NCI-H774 (cell line): ENCODE data around the gene EEF1A2.

Source experiments
- DNase-seq: peaks from one replicate; lab custom pipeline; 2025; lab: John Stamatoyannopoulos, UW

EEF1A2 gene

DNA sequence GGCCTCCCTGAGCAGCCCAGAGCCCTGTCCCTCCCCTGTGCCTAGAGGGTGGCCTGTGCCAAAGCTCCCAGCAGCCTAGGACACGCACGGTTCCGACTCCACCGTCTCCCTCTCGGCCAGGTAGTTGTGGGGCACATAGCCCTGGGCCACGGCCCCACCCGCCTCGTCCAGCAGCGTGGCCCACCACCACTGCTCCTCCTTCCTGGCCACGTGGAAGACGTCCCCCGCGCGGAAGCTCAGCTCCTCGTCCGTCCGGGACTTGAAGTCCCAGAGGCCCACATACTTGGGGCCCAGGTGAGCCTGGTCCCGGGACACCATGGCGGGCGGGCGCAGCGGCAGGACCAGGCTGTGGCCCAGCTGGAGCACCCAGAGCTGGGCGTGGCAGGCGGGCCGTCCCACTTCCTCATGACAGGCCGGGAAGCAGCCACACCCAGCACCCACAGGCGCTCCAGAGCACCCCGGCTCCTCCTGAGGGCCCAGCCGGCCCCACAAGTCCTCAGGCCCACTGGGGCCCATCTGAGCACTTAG is 38.2 kb upstream of the EEF1A2 start, which contains the start of gene PTK6:
Gene PTK6, minus strand, starts transcription at position 380 of the 528 bp plus-strand sequence. Its CDS starts 62 bp downstream, at position 318.
- no peak for DNase-seq

DNA sequence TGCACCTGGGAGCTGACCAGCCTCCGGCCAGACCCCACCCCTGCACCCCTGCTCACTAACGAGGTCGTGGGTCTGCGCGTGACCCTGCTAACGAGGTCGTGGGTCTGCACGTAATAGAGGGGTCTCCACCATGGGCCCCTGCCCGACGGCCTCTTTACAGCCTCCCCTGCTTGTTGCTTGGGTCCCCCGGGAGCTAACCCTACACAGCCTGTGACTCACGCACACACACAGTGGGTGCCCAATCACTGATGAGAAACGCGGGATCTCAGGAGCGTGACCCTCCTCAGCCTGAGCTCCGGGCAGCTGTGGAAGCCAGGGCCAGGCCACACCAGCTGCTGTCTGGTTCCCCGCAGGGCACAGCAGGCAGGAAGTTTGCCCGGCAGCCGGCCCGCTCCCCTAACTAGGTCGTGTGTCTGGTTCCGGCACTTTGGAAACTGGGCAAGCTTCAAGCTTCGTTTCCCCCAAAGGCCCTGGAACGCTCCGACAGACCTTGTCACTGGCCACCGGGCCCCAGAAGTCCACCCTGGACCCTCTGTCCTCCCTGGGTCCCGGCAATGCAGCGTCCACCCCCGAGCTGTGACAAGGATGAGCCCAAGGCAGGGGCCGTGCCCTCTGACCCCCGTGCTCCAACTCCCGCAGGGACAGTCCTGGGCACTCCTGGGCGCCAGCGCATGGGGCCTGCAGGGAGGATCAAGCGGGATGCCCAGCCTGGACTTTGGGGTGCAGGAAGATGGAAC is 37.5 kb upstream of the EEF1A2 start:
- DNase-seq, result peak; percentile 44

DNA sequence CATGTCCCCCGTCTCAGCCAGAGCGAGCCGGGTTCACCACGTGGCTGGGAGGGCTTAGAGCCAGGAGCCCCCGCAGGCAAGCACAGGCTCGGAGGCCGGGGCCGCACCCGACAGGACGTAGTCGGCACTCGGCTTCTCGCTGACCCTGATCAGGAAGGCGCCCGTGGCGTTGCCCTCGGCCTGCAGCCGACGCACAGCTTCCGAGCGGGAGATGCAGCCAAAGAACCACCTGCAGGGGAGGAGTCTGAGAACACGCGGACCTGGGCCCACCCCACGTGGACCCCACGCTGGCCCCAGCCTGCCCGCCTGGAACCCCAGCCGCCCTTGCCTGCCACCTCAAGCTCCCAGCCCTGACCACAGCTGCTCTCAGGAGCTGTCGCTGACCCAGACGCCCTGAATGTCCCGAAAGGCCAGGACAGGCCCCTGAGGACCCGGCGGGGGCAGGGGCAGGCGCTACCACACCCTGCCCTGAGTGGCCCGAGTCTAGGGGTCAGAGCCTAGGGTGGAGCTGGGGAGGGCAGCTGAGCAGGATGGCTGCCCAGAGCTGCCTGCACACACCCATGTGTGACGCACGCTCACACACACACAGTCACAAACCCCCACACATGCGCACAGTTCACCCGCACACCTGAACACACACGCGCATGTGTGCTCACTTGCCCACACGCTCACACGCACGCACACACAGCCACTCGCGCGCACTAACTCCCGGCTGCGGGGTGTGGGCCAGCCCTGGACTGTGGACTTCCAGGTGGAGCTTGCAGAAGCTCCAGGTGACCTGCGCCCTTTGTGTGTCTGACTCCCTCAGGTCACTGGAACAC is 36.2 kb upstream of the EEF1A2 start:
- no peak for DNase-seq

DNA sequence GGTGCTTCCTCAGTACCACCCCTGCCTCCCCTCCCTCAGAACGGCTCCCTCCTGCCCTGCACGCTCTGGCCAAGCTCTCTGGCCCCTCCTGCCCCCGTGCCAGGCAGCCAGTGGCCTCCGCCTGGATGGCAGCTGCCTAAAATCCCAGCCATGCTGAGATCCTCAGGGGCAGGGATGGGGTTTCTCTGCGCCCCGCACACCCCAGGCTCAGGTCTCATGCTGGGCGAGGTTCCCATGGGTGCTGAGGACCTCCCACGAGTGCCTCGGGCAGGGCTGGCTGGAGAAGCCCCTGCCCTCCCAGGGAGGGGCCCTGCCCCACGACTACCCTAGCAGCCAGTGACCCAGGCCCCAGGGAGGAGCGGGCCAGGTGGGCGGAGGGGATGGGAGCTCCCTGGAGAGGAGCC is 35.5 kb upstream of the EEF1A2 start:
- DNase-seq, result no peak

DNA sequence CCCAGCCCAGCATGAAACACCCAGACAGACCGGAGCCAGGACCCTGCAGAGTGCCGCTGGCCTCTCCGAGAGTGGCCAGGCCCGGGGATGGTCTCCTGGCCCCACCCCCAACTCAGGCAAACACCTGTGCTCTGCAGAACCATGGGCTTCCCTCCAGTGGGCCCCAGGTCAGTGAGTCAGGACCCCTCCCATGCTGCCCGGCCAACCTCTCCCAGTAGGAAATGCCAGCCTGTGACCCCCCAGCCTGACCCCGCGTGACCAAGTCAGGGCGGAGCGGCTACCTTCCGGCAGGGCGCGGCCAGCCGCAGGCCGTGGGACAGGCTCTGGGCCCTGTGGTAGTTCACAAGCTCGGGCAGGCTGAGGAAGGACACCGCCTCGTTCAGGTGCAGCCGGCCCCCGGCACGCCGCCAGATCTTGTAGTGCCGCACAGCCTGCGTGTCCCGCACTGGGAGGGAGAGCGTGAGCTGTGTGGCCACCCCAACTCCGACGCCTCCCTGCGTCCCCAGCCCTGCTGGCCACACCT is 35.0 kb upstream of the EEF1A2 start:
- DNase-seq, result no peak

DNA sequence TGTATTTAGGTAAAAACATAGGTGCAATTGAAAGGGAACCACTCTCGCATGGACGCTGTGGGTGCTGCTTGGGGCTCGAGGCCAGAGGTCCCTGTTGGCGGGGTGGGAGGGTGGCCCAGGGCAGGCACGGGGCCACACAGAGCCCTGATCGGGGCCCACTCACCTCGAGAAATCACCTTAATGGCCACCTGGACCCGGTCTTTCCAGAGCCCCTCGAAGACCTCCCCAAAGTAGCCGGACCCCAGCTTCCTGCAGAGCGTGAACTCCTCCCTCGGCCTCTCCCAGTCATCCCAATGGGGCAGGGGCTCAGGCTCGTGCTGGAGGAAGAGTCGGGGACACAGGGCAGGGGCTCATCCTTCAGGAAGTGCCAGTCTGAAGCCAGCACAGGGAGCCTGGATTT is 34.5 kb upstream of the EEF1A2 start:
- DNase-seq, result no peak

DNA sequence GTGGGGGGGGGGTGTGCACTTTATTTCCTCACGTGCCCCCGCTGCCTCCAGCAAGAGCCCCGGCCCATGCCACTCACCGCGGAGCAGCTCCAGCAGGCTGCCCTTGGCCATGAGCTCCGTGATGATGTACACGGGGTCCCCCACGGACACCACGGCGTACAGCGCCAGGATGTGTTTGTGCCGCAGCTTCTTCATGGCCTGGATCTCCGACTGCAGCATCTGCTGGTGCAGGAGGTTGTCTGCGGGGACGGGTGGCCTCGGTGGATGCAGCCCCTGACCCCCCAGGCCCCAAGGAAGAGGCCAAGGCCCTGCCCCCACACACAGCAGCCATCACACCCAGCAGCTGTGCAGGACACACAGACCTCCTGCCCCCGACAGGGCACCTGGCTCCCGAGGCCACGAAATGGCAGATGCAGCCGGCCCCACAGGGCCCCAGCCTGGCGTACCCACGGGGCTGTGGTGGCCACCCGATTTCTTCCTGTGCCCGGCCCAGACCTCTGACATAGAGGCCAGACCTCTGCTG is 33.6 kb upstream of the EEF1A2 start:
- DNase-seq, result no peak

DNA sequence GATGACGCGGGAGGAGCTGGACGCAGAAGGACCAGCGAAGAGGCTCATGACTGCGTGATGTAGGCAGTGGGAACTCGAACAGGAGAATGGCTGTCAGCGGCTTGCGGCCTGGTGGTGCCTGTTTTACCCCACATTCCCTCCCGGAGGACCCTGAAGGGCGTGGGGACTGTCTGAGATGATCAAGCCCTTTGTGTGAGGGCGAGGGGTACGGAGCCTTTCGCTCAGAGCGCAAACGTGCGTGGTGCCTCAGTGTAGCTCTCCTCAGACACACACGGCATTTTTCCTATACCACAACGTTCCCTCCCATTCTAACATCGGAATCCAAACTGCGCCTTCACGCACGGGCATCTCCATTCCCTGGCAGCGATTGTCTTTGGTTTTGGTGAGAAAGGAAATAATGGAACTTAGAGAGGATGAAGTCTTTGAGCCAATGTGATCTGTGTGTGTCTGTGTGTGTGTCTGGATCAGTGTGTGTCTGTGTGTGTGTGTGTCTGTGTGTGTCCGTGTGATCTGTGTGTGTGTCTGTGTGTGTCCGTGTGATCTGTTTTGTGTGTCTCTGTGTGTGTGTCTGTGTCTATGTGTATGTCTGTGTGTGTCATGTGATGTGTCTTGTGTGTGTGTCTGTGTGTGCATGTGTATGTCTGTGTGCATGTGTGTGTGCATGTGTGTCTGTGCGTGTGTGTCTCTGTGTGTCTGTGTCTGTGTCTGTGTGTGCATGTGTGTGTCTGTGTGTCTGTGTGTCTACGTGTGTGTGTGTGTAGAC is 33.0 kb upstream of the EEF1A2 start:
- no peak for DNase-seq

DNA sequence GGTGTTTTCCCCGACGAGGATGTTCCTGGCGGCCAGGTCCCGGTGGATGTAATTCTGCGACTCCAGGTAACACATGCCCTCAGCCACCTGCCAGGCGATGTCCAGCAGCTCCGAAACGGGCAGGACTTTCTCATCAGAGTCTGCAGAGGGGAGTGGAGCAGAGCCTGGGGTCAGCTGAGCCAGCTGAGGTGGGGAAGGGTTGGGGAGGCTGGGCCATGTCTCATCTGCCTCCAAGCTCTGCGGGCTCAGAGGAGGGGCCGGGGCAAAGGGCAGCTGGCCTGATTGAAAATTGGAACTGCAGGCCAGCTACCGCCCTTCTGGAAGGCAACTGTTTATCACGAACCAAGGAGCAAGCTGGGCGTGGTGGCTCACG is 31.9 kb upstream of the EEF1A2 start:
- DNase-seq, result no peak

DNA sequence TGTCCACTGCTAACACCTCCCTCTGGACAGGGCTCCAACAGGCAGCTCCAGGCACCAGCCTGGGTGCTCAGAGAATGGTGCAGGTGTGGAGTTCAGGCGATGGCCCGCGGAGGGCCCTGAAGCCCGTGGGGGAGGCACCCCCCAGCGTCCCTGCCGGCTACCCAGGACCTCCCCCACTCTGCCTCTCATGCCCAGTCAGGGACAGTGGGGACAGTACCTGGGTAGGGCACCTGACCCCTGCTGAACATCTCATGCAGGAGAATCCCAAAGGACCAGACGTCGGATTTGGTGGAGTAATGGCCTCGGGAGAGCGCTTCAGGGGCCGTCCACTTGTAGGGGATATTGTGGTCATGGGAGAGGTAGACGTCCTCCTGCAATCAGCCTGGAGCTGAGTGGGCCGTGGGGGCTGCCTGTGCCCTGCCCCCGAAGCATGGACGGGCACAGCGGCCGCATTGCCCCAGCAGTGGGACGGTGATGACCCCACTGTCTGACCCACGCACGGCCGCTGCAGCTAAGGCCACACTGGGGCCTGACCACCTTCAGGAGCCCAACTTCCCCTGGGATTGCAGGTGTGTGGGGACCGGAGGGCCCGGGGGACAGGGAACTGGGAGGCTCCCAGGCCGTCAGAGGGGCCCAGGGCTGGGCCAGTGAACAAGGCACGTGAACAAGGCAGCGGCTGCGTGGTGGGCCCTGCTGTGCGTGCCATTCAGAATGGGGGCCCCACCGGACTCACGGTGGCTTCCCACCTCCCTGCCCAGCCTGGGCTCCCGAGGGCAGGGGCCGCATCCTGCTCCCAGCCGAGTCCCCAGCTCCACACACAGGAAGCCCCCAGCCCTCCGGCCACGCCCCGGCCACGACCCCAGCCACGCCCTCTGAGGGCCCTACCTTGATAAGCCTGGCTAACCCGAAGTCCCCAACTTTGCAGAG is 31.2 kb upstream of the EEF1A2 start:
- no peak for DNase-seq

DNA sequence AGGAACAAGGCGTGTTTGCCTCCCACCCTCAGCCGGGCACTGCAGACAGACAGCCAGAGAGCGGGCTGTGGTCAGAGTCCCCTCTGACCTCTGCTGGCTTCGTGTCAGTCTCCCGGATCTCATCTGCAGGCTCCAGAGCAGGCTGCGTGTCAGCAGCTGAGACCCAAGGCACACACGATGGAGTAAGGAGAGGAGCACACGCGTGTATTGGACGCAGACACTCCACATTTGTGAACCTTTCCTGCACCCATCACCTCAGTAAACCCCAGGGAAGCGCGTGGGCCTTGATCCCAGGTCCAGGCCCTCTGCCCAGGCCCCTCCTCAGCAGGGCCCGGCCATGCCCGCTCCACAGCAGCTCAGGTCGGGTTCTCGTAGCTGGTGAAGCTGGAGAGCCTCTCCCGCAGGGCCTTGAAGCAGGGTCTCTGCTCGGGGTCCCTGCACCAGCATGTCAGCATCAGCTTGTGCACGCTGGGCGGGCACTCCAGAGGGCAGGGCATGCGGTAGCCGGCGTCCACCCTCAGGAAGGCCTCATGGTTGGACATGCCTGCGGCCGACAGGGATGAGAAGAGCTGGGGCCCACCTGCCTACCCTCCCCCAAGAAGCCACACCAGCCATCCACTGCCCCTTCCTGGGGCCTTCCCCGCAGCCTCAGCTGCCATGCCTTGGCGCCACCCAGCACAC is 30.4 kb upstream of the EEF1A2 start:
- DNase-seq, result no peak

DNA sequence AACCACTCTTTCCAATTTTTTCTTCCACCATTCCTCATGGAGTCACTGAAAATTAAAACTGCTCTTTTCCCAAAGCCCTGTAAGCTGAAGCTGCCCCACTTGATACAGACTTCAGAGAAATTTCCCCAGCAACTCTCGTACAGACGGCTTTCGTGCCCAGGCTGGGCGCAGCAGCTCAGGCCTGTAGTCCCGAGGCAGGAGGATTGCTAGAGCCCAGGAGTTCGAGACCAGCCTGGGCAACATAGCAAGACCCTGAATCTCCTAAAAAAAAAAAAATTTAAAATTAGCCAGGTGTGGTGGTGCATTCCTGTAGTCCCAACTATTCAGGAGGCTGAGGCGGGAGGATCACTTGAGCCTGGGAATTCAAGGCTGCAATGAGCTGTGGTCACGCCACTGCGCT is 28.3 kb upstream of the EEF1A2 start:
- no peak for DNase-seq

DNA sequence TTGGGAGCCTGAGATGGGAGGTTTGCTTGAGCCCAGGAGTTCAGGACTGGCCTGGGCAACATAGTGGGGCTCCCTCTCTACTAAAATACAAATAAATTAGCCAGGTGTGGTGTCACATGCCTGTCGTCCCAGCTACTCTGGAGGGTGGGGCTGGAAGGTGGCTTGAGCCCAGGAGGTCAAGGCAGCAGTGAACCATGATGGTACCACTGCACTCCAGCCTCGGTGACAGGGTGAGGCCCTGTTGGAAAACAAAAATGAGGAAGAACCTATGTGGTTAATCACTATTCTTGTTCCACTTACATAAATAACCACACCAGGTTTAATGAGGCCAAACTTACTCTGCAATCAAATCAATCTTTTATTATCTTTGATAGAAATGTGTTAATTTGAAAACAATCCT is 27.1 kb upstream of the EEF1A2 start:
- no peak for DNase-seq

DNA sequence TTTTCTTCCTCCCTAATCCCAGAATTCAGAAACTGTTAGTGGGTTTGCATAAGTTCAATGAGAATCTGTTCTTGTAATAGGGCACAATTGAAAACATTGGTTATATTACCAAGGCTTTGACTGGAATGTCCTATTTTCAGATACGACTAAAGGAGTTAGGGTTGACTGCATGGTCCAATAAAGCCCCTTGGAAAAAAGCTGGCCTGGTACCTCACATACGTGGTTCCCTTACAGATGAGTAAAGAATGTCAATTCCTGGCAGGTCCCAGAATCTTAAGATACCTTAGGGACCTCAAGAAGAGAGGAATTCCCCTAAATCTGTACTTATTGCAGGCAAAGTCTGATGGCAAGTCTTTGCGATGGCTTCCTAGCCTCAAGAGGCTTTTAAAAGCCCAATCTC is 26.3 kb upstream of the EEF1A2 start:
- no peak for DNase-seq

DNA sequence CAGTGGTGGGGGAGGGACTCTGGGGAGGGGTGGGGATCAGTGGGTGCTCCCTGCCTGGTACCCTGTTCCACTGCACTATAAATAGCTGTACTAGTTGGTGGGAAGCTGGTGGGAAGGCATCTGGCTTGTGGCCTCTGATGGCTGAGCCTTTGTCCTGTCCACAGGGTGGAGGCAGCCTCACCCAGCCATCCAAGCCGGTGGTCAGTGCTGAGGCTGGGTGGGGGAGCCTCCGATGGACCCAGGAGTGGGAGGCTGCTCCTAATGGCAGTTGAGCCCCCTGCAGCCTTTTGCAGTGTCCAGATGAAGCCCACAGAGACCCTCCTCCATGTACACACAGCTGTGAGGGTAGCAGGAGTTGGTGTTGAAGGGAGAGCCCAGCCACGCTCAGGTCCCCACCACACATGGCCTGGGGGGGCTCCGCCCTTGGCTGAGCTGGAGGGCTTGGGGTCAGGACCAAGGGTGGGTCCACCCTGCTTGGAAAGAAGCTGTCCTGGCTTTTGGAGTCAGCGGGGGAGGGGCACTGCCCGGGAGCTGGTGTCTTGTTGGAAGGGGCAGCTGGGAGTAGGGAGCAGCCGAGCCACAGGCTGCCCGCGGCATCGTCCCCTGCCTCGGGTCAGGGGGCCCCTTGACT is 24.2 kb upstream of the EEF1A2 start:
- DNase-seq, result no peak

DNA sequence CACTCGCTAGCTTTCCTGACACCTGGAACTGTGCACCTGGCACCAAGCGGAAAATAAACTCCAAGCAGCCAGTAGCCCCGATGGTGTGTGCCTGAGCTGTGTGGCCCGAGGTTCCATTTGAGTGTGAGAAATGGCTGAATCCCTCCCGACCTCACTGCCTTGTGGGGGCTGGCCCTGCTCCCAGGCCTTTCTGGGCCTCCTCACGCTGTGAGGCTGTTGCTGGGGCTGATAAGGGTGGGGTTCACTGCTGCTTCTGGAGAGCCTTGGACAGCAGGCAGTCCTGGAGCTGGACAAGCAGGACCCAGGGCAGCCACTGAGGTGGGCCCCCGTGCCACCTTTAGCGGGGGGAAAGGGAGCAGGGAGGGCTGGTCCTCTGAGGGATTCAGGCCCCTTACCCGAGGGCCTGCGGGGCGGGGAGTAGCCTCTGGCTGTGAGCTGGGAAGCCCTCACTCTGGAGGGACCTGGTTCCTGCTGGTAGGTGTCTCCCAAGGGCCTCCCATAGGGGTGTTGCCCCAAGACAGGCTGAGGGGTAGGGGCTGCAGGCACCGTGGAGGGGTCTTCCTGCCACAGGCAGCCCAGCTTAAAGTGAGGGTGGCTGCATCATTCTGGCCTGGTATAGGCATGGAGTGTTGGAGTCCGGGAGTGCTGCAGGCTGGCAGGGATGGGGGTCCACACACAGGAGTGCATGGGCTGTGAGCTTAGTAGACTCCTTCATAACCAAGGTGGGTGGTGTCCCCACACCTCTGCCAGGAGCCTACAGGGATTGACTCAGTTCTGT is 23.4 kb upstream of the EEF1A2 start:
- DNase-seq, result no peak

DNA sequence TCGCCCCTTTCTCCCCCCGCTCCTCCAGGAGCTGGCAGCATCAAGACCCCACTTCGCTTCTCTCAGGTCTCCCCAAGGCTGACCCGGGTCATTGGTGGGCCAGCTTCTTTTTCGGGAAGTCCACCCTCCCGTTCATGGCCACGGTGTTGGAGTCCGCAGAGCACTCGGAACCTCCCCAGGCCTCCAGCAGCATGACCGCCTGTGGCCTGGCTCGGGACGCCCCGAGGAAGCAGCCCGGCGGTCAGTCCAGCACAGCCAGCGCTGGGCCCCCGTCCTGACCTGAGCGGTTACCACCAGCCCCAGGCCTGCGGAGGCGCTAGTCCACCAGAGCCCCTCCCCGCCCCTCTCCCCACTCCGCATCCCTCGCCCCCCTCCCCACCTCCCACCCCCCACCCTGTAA is 22.7 kb upstream of the EEF1A2 start:
- DNase-seq, result no peak

DNA sequence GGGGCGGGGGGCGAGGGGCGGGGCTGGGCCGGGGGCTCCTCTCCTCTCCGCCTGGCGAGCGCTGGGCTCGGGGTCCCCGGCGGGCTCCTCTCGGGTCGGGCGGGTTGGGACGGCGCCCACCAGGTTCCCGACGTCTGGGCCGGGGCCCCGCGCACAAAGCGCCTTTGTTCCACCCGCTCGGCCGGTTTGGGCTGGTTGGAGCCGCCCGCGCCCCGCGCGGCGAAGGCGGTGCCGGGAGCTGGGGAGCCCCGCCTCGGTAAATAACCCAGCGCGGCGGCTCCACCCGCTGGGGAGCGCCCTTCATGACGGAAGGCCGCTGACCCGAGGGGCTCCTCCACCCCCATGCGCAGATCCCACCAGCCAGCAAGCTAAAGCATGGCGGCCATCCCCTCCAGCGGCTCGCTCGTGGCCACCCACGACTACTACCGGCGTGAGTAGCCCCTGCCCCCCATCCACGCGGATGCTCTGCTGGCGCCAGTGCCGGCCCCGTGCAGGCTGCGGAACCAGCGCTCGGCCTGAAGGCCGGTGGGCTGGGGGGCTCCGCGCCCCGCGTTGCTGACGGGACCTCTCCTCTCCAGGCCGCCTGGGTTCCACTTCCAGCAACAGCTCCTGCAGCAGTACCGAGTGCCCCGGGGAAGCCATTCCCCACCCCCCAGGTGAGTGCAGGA is 22.2 kb upstream of the EEF1A2 start:
- DNase-seq, result peak; percentile 66
